Measurements from ENCODE around the gene IL34. TPM values are rescaled to one million over a fixed set of nuclear protein-coding genes. Genes with fewer than 3 reads are reported as not detected.

Gene IL34
- total RNA-seq, 1 experiment from 2014 or later: 1.4 TPM

DNA sequence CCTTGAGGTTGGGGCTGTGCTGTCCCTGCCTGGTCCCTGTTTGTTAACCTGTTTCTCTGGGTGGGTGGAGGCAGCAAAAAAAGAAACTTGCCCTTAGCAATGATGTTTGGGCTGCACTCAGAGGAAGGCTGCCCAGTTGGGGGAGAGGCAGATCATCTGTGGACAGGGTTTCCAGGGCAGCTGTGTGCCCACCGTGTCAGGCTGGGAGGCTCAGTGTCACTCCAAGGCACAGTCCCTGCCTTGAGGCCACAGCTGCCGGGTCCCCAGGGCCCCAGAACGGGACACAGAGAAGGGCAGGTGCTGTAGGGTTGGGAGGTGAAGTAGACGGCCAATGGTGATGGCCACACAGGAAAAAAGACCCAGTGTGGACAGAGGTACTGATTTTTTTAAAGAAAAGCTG lies 3.9 kb downstream of the IL34 start:
- Histone ChIP-seq H3K36me3 (no peaks in the 10 kb centered on the region), H3K9me3 (no peaks in the 10 kb centered on the region), H3K4me3 (no peak overlapping the region), H3K27me3 (no peaks in the 10 kb centered on the region)
- DNase-seq: no peak

GRCh38 chr16:70651524-70651923 lies 5.2 kb downstream of the IL34 start:
- no peaks in the 10 kb centered on the region for H3K36me3 ChIP-seq
- H3K4me3 ChIP-seq: no peak overlapping the region
- no peaks in the 10 kb centered on the region for H3K9me3 ChIP-seq
- DNase-seq: no peak
- H3K27me3 ChIP-seq: no peaks in the 10 kb centered on the region

DNA sequence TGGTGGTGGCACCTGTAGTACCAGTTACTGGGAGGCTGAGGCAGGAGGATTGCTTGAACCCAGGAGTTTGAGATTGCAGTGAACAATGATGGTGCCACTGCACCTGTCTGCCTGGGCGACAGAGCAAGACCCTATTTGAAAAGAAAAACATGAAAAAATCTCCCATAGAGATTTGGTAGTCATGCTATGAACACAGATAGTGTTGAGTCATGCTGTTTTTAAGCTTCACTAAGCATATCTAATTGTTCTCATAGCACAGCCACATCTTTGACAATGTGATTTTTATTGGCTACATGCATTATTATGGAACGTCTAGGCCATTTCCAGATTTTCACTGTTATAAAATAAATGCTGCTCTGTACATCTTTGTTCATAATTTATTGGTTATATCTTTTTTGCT lies 6.0 kb downstream of the IL34 start:
- H3K9me3 ChIP-seq: no peaks in the 10 kb centered on the region
- no peaks in the 10 kb centered on the region for H3K27me3 ChIP-seq
- no peak overlapping the region for H3K4me3 ChIP-seq
- no peak for DNase-seq
- no peaks in the 10 kb centered on the region for H3K36me3 ChIP-seq

DNA sequence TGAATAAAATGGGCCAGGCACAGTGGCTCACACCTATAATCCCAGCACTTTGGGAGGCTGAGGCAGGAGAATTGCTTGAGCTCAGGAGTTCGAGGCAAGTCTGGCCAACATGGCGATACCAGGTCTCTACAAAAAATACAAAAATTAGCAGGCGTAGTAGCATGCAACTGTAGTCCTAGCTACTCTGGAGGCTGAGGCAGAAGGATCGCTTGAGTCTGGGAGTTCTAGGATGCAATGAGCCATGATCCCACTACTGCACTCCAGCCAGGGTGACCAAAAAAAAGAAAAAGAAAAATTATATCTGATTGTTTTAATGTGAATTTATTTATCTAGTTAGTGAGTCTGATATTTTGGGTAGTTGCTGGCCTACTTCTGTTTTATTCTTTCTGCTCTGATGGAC lies 7.0 kb downstream of the IL34 start:
- H3K36me3 ChIP-seq: no peaks in the 10 kb centered on the region
- H3K27me3 ChIP-seq: no peaks in the 10 kb centered on the region
- DNase-seq: no peak
- no peaks in the 10 kb centered on the region for H3K9me3 ChIP-seq
- H3K4me3 ChIP-seq: no peak overlapping the region

DNA sequence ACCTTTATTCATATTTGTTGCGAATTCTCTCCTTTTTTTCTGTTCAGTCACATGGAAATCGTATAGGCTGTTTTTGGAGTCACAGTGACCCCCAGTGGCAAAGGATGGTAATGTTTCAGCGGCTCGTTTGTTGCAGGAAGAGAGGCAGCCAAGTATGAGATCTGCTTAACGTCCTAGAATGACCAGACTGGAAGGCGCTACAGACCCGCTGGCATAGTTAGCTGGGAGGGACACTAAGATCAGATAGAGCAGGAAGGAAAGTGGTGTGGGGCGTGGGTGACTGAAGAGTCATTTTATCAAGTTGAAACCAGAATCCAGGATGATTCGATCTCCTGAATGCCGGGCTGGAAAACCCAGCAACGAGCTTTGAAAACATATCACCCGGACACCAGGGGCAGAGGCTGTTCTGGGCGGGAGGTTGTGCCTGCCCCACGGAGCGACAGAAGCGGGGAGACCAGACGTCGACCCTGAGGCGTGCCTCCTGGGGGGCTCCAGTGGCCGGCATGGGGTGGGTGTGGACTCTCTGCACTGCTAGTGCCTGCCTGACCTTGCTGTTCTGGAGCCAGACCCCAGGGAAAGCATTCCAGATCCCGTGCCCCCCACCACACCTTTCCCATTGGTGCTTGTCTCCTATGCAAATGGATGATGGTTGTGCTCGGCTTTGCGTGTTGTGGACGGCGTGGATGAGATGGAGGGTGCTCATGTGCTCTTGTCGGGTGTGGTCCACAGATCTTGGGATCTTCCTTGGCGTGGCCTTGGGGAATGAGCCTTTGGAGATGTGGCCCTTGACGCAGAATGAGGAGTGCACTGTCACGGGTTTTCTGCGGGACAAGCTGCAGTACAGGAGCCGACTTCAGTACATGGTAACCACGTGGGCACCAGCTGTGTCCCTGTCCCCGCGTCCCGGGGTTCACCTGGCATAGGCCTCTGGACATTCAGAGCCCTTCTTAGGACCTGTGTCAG lies 7.7 kb downstream of the IL34 start:
- H3K4me3 ChIP-seq: no peak overlapping the region
- DNase-seq: peak; percentile 67

GRCh38 chr16:70656065-70656711 lies 9.8 kb downstream of the IL34 start:
- Histone ChIP-seq H3K27me3 (no peaks in the 10 kb centered on the region), H3K9me3 (no peaks in the 10 kb centered on the region), H3K4me3 (no peak overlapping the region), H3K36me3 (no peaks in the 10 kb centered on the region)
- no peak for DNase-seq

More for the DNA sequence above, 7.7 kb downstream of the IL34 start:
- Histone ChIP-seq H3K27me3 (no peaks in the 10 kb centered on the region), H3K9me3 (no peaks in the 10 kb centered on the region), H3K36me3 (no peaks in the 10 kb centered on the region)

GRCh38 chr16:70656712-70657263 lies 10.4 kb downstream of the IL34 start:
- no peaks in the 10 kb centered on the region for H3K36me3 ChIP-seq
- no peak for DNase-seq
- no peaks in the 10 kb centered on the region for H3K27me3 ChIP-seq
- H3K4me3 ChIP-seq: no peak overlapping the region
- no peaks in the 10 kb centered on the region for H3K9me3 ChIP-seq

DNA sequence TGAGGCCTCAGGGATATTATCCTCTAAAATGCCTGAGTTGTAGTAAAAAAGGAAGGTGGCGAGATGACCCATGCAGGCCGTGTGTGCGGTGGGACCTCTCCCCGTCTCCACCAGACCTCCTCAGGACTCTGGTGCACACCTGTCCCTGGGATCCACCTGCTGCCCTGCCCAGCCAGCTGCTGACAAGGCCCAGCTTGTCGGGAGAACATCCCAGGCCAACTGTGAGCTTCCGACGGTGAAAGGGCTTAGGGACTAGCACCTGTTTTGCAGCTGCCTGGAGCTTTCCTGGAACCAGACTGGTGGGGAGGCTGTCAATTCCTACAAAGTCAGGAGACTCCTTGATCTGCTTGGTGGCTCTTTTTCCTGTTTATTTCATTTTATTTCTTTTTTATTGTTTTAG lies 11.6 kb downstream of the IL34 start:
- DNase-seq: no peak
- no peaks in the 10 kb centered on the region for H3K27me3 ChIP-seq
- H3K36me3 ChIP-seq: 0 out of 2 replicates have a peak, but pooled peaks cover 3% of the 10 kb centered on the region
- no peak overlapping the region for H3K4me3 ChIP-seq
- no peaks in the 10 kb centered on the region for H3K9me3 ChIP-seq

GRCh38 chr16:70658921-70659320 lies 12.6 kb downstream of the IL34 start:
- H3K36me3 ChIP-seq: peaks cover 6% of the 10 kb centered on the region; the same call in 1 of the 2 replicates
- DNase-seq: no peak

GRCh38 chr16:70659546-70659945 lies 13.2 kb downstream of the IL34 start:
- no peak for DNase-seq
- no peaks in the 10 kb centered on the region for H3K9me3 ChIP-seq
- H3K36me3 ChIP-seq: peaks cover 8% of the 10 kb centered on the region; the same call in 1 of the 2 replicates
- H3K4me3 ChIP-seq: no peak overlapping the region
- H3K27me3 ChIP-seq: no peaks in the 10 kb centered on the region

More at GRCh38 chr16:70658921-70659320, 12.6 kb downstream of the IL34 start:
- H3K4me3 ChIP-seq: no peak overlapping the region
- H3K9me3 ChIP-seq: no peaks in the 10 kb centered on the region
- H3K27me3 ChIP-seq: no peaks in the 10 kb centered on the region

- DNase-seq: no peak
- Histone ChIP-seq H3K27me3 (no peaks in the 10 kb centered on the region), H3K9me3 (no peaks in the 10 kb centered on the region), H3K4me3 (no peak overlapping the region), H3K36me3 (peaks cover 13% of the 10 kb centered on the region; the same call in 1 of the 2 replicates)
Measured at GRCh38 chr16:70659953-70660671, 13.8 kb downstream of the IL34 start.

DNA sequence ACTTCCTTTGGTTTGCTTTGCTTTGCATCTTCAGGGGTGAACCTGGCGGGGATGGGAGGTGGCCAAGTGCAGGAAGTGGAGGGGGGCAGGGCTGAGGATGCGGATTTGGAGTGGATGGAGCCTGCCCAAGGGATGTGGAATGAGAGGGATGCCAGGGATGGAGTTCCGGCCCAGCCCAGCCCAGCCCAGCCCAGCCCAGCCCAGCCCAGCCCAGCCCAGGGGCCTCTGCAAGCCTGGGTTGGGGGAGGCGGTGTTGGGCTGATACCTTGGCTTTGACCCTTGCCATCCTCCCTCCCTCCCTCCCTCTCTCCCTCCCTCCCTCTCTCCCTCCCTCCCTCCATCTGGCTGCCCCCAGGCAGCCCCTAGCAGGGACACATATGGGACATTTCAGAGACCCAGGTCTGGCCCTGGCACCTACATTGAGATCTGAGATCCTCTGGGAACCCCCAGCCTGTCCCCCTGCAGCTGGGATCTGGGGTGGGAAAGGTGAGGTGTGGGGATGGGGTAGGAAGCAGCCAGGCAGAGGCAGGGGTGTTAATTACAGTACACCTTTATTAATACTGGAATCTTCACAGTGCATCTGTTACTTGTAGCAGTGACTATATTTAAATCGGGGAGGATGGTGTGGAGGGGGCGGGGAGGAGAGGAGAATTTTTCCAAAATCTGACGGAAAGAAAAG lies 14.5 kb downstream of the IL34 start:
- no peak for DNase-seq
- peaks cover 15% of the 10 kb centered on the region; the same call in 1 of the 2 replicates for H3K36me3 ChIP-seq
- H3K9me3 ChIP-seq: no peaks in the 10 kb centered on the region
- H3K27me3 ChIP-seq: no peaks in the 10 kb centered on the region
- H3K4me3 ChIP-seq: no peak overlapping the region

GRCh38 chr16:70661534-70661917 lies 15.2 kb downstream of the IL34 start:
- DNase-seq: no peak
- Histone ChIP-seq H3K36me3 (peaks cover 21% of the 10 kb centered on the region), H3K9me3 (no peaks in the 10 kb centered on the region), H3K4me3 (no peak overlapping the region), H3K27me3 (no peaks in the 10 kb centered on the region)

- Histone ChIP-seq H3K9me3 (no peaks in the 10 kb centered on the region), H3K36me3 (peaks cover 25% of the 10 kb centered on the region), H3K4me3 (no peak overlapping the region), H3K27me3 (no peaks in the 10 kb centered on the region)
- DNase-seq: no peak
Measured at GRCh38 chr16:70661918-70662641, 15.7 kb downstream of the IL34 start.

DNA sequence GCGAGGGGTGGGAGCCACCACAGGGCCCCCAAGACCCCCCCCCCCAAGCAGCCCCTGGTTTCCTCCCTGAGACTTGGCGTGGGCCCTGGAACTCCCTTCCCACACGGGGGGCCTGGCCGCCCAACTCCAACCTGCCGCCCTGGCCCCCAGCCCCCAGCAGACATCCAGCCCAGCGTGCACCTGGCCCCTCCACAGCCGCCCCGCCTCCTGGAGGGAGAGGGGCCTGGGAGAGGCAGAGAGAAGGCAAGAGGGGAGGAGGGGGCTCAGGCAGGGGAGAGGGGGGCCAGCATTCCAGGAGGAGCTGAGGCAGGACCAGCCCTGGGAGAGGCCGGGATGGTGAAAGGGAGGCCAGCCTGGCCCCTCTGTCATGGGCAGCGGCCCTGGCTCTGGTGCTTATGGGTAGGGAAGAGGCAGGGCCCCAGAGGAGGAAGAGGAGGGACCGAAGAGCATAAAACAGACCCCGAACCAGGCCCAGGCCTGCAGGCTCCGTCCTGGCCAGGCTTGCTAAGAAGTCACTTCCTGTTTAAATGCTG lies 16.7 kb downstream of the IL34 start:
- no peak for DNase-seq
- H3K36me3 ChIP-seq: peaks cover 28% of the 10 kb centered on the region
- no peaks in the 10 kb centered on the region for H3K9me3 ChIP-seq
- no peaks in the 10 kb centered on the region for H3K27me3 ChIP-seq
- H3K4me3 ChIP-seq: no peak overlapping the region
